IMR-90 (cell line): ENCODE data around the gene SETDB1.

Experiments used
- CEBPB ChIP-seq: IDR thresholded peaks from 2 replicates; pipeline ENCODE4 v1.6.1; 2012; ENCODE audit warnings: low read depth, low read length, improper control_type of control experiment
- CHD1 ChIP-seq: IDR thresholded peaks from 2 replicates; pipeline ENCODE4 v1.6.1; 2012; ENCODE audit warnings: low read depth, low read length, improper control_type of control experiment
- CTCF ChIP-seq: conservative IDR thresholded peaks from 2 replicates; pipeline ENCODE4 v1.5.1; 2012; ENCODE audit warnings: mild to moderate bottlenecking, low read depth, low read length, improper control_type of control experiment
- ELK1 ChIP-seq: fragments of 150-350 bp; IDR thresholded peaks from 2 replicates; pipeline ENCODE4 v1.6.1; 2016; ENCODE audit warnings: low read depth, mild to moderate bottlenecking, low read length, moderate library complexity, borderline replicate concordance
- MAZ ChIP-seq: IDR thresholded peaks from 2 replicates; pipeline ENCODE4 v1.6.1; 2012; ENCODE audit warnings: low read depth, mild to moderate bottlenecking, low read length, improper control_type of control experiment, moderate library complexity, borderline replicate concordance
- POLR2A ChIP-seq: IDR thresholded peaks from 2 replicates; pipeline ENCODE4 v1.6.1; 2012; ENCODE audit warnings: mild to moderate bottlenecking, low read depth, low read length
- RAD21 ChIP-seq: IDR thresholded peaks from 2 replicates; pipeline ENCODE4 v1.6.1; 2012; ENCODE audit warnings: low read length, improper control_type of control experiment
- SMC3 ChIP-seq: fragments of 150-350 bp; IDR thresholded peaks from 2 replicates; pipeline ENCODE4 v1.6.1; 2016; ENCODE audit warnings: low read depth, mild to moderate bottlenecking, antibody characterized with exemption, low read length, moderate library complexity
- USF2 ChIP-seq: fragments of 150-350 bp; IDR thresholded peaks from 2 replicates; pipeline ENCODE4 v1.6.1; 2017; ENCODE audit warnings: mild to moderate bottlenecking, antibody characterized with exemption, low read length, low read depth

GRCh38 chr1:151007853-151008243 is 81.7 kb downstream of the SETDB1 start:
- TF ChIP-seq MAZ: no peak
- TF ChIP-seq CTCF: no peak
- no peak for TF ChIP-seq ELK1
- TF ChIP-seq USF2: no peak
- no peak; the same call in 1 of the 2 replicates for TF ChIP-seq POLR2A
- no peak for TF ChIP-seq SMC3
- TF ChIP-seq CHD1: 0 out of 2 replicates have a peak, but pooled peaks have one; percentile 37
- TF ChIP-seq CEBPB: no peak
- TF ChIP-seq RAD21: no peak
